ENCODE measurements around the gene KCTD17. TPM values are rescaled to one million over a fixed set of nuclear protein-coding genes. Genes with fewer than 3 reads are reported as not detected.

Gene KCTD17
- total RNA-seq, 1 experiment from 2014 or later = 32.7 TPM

DNA sequence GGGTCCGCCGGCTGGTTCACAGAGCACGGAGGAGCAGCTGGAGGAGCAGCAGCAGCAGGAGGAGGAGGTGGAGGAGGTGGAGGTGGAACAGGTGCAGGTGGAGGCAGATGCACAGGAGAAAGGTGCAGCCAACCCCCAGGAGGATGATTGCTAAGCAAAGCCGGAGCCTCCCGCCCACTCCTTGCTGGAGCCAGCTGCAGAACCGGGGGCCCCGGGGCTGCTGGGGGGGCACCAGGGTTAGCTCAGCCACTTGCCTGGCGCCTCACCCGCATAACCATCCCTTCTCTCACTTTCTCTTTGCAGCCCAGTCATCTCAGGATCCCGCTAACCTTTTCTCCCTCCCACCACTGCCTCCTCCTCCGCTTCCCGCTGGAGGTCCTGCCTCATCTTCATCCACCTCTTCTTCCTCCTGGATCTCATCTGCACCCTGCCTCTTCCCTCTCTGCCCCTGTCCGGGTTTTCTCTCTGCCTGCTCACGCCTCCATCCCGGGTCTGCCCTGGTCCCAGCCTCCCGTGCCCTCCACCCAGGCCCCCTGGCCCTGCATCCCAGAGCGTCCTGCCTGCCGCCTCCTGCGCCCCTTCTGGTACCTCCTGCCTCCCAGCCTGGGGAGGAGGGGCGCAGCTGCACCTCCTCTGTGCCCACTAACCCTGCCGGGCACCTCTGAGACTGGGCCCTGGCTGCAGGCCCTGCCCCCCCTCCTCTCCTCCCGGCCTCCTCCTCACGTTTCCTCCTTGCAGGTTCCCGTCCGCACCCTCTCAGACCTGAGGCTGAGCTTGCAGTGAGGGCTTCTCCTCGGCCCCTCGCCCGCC lies 9.5 kb downstream of the KCTD17 start:
- TF ChIP-seq SIN3A (IDR thresholded peaks at IDR 0.05; ENCODE audit: borderline replicate concordance, insufficient read depth, low read depth, low read length) (no peak), TCF7L2 (IDR thresholded peaks at IDR 0.05; ENCODE audit: low read depth, low read length) (no peak), CTCF (IDR thresholded peaks at IDR 0.05) (no peak), POLR2AphosphoS5 (IDR thresholded peaks at IDR 0.05; ENCODE audit: low read depth, low read length) (no peak)
- TF ChIP-seq, protein P1, sequence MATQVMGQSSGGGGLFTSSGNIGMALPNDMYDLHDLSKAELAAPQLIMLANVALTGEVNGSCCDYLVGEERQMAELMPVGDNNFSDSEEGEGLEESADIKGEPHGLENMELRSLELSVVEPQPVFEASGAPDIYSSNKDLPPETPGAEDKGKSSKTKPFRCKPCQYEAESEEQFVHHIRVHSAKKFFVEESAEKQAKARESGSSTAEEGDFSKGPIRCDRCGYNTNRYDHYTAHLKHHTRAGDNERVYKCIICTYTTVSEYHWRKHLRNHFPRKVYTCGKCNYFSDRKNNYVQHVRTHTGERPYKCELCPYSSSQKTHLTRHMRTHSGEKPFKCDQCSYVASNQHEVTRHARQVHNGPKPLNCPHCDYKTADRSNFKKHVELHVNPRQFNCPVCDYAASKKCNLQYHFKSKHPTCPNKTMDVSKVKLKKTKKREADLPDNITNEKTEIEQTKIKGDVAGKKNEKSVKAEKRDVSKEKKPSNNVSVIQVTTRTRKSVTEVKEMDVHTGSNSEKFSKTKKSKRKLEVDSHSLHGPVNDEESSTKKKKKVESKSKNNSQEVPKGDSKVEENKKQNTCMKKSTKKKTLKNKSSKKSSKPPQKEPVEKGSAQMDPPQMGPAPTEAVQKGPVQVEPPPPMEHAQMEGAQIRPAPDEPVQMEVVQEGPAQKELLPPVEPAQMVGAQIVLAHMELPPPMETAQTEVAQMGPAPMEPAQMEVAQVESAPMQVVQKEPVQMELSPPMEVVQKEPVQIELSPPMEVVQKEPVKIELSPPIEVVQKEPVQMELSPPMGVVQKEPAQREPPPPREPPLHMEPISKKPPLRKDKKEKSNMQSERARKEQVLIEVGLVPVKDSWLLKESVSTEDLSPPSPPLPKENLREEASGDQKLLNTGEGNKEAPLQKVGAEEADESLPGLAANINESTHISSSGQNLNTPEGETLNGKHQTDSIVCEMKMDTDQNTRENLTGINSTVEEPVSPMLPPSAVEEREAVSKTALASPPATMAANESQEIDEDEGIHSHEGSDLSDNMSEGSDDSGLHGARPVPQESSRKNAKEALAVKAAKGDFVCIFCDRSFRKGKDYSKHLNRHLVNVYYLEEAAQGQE (IDR thresholded peaks at IDR 0.05; ENCODE audit: insufficient read depth in 1 of 2, low read depth in 2 of 2, low read length in 1 of 2) = no peak
- Histone ChIP-seq H3K36me3 (ENCODE audit: control insufficient read depth, insufficient read depth, low read length) (no peaks in the 10 kb centered on the region), H3K4me1 (ENCODE audit: control insufficient read depth, insufficient read depth, low read length) (no peaks in the 10 kb centered on the region), H3K27me3 (ENCODE audit: control insufficient read depth, insufficient read depth, low read length) (no peaks in the 10 kb centered on the region), H3K27ac (ENCODE audit: low read length) (no peak overlapping the region), H3K9me3 (ENCODE audit: control insufficient read depth, insufficient read depth, low read depth, low read length) (no peaks in the 10 kb centered on the region), H3K4me3 (ENCODE audit: low read depth in 2 of 2, low read length in 2 of 2) (no peak overlapping the region)
- in situ Hi-C loops (cut with HindIII; ENCODE audit: low pct_unique_long_range_greater_than_20kb, low sequenced_read_pairs) (no loop called here), intact Hi-C loops (cut with micrococcal nuclease; ENCODE audit: unreplicated experiment) (no loop called here)
- ChIA-PET POLR2A (interaction anchor here (0.6 kb wide), 2 partner anchors 42 to 52 kb away, joined by 3 to 5 read pairs; partner anchors contain the start of gene TST), CTCF (interaction anchor here (0.6 kb wide), 1 partner anchor 11 kb away, joined by 3 read pairs; no protein-coding TSS in a partner anchor)
- no TSS peak for BruUV-seq (replicated peaks)
- no peak for DNase-seq (ENCODE audit: low read depth, low spot score)
- no peak for ATAC-seq

DNA sequence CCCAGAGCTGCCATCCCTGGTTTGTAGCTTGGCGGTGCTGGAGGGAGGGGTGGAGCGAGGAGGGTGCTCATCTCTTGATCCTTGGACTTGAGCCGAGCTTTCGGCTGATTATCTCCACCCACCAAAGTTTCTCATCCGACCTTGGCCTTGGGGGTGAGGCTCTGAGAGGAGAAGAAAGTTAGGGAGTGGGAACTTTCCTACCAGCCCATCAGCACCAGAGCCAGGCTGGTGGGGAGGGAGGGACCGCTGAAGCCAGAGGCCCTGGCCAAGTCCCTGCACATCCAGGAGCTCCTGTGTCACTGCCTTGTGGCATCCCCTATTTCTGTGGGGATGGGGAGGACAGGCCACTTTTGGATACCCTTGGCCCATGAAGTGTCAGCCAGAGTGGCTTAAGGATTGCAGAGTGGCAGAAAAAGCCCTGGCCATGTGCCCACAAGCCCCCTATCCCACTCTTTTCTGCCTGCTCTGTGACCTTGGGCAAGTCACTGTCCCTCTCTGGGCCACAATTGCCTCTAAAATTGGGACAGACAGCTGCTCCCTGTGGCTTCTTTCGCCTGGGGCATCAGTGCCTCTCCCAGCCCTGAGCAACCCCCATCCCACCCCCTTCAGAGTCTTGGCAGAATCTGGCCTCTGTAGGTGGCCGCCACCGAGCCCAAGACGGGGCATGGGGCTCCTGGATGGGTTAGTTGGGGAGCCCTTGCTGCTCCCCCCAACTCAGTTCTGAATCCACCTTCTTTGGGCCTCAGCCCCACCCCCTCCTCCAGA lies 10.3 kb downstream of the KCTD17 start:
- H3K36me3 ChIP-seq (ENCODE audit: control insufficient read depth, insufficient read depth, low read length) = no peaks in the 10 kb centered on the region
- no peak for ATAC-seq
- CTCF ChIA-PET = interaction anchor here (0.6 kb wide), 1 partner anchor 12 kb away, joined by 3 read pairs; no protein-coding TSS in a partner anchor
- in situ Hi-C loops (cut with HindIII; ENCODE audit: low pct_unique_long_range_greater_than_20kb, low sequenced_read_pairs) = no loop called here
- BruUV-seq (replicated peaks) = no TSS peak
- no peaks in the 10 kb centered on the region for H3K9me3 ChIP-seq (ENCODE audit: control insufficient read depth, insufficient read depth, low read depth, low read length)
- H3K27ac ChIP-seq (ENCODE audit: low read length) = no peak overlapping the region
- no peaks in the 10 kb centered on the region for H3K27me3 ChIP-seq (ENCODE audit: control insufficient read depth, insufficient read depth, low read length)
- TF ChIP-seq, protein P1 (IDR thresholded peaks at IDR 0.05; ENCODE audit: insufficient read depth in 1 of 2, low read depth in 2 of 2, low read length in 1 of 2) = no peak
- no peak for TF ChIP-seq CTCF (IDR thresholded peaks at IDR 0.05)
- TF ChIP-seq TCF7L2 (IDR thresholded peaks at IDR 0.05; ENCODE audit: low read depth, low read length) = no peak
- TF ChIP-seq POLR2AphosphoS5 (IDR thresholded peaks at IDR 0.05; ENCODE audit: low read depth, low read length) = no peak
- TF ChIP-seq SIN3A (IDR thresholded peaks at IDR 0.05; ENCODE audit: borderline replicate concordance, insufficient read depth, low read depth, low read length) = no peak
- no peak overlapping the region for H3K4me3 ChIP-seq (ENCODE audit: low read depth in 2 of 2, low read length in 2 of 2)
- intact Hi-C loops (cut with micrococcal nuclease; ENCODE audit: unreplicated experiment) = no loop called here
- POLR2A ChIA-PET = interaction anchor here (0.6 kb wide), 2 partner anchors 43 to 51 kb away, joined by 3 to 5 read pairs; partner anchors contain the start of gene TST
- no peaks in the 10 kb centered on the region for H3K4me1 ChIP-seq (ENCODE audit: control insufficient read depth, insufficient read depth, low read length)
- DNase-seq (ENCODE audit: low read depth, low spot score) = no peak

Data from Panc1 (cell line).